Activated T-cell treated with anti-CD3 and anti-CD28 coated beads, Interleukin-2, amount 50 U/mL, for 72 hours (primary cell): ENCODE data around the gene COL5A1. TPM values are rescaled to one million over a fixed set of nuclear protein-coding genes. Genes with fewer than 3 reads are reported as not detected.
"Not testable (repeated sequence)": the region's sequence is repeated elsewhere in the genome, so short reads cannot be mapped to it uniquely, and the experiment has no call there.

Source experiments
- ATAC-seq, 2 donors: fragments of 150-1000 bp; cut with Tn5 transposase; replicated peaks in 1 of 2; 2 replicates each; pipeline ENCODE4 v1.10.0; 2021; ENCODE audit warnings: moderate library complexity in 2 of 2, mild to moderate bottlenecking in 1 of 2
- DNase-seq, 2 donors: peaks; one replicate each; pipeline ENCODE4 v3.0.0; 2021 to 2022; ENCODE audit warnings: mixed read lengths in 1 of 2
- H3K27ac Mint-ChIP-seq: one replicate; pipeline ENCODE4 v1.8.0; 2022; ENCODE audit warnings: mild to moderate bottlenecking, moderate library complexity, mixed read lengths
- H3K27me3 Mint-ChIP-seq: one replicate; pipeline ENCODE4 v1.8.0; 2022; ENCODE audit warnings: low read depth, mixed read lengths
- H3K36me3 Mint-ChIP-seq, 2 donors: one replicate each; pipeline ENCODE4 v1.8.0; 2022; ENCODE audit warnings: mixed read lengths in 2 of 2, mild to moderate bottlenecking in 1 of 2; ENCODE audit not compliant: insufficient read depth in 2 of 2
- H3K4me1 Mint-ChIP-seq: one replicate; pipeline ENCODE4 v1.8.0; 2022; ENCODE audit warnings: low read depth, mixed read lengths
- H3K4me3 Mint-ChIP-seq, 2 donors: one replicate each; pipeline ENCODE4 v1.8.0; 2022; ENCODE audit warnings: mild to moderate bottlenecking in 2 of 2, mixed read lengths in 2 of 2, moderate library complexity in 2 of 2
- H3K9me3 Mint-ChIP-seq, 2 donors: one replicate each; pipeline ENCODE4 v1.8.0; 2022; ENCODE audit warnings: mixed read lengths in 2 of 2
- total RNA-seq, 2 donors: library from RNA; stranded (reverse); gene quantifications; one replicate each; pipeline ENCODE4 v1.2.3, GENCODE V29; 2022

The COL5A1 gene
- total RNA-seq, 2 donors from 2014 or later, result 0.49 TPM; not detected in 1

DNA sequence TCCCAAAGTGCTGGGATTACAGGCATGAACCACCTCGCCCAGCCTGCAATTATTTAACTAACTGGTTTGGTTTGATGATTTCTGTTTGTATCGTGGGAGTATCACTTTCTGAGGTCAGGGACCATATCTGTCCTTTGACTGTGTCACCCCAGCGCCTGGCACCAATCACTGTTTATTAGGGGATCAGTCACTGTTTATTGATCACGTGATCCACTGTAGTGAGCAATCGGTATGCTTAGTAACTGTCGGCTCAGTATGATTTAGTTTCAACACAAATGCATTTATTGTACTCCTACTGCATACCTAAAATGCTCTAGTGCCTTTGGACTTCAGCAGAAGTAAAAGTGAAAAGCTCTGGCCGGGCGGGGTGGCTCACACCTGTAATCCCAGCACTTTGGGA lies 54.8 kb downstream of the COL5A1 start:
- H3K27ac Mint-ChIP-seq, result no peak overlapping the region
- ATAC-seq (no peak), DNase-seq (no peak)
- no peaks in the 10 kb centered on the region for H3K9me3 Mint-ChIP-seq
- no peak overlapping the region for H3K4me3 Mint-ChIP-seq
- H3K27me3 Mint-ChIP-seq, result peaks cover 4% of the 10 kb centered on the region
- no peaks in the 10 kb centered on the region for H3K4me1 Mint-ChIP-seq
- no peaks in the 10 kb centered on the region for H3K36me3 Mint-ChIP-seq

- Mint-ChIP-seq H3K4me1 (no peaks in the 10 kb centered on the region), H3K9me3 (no peaks in the 10 kb centered on the region), H3K27me3 (peaks cover 4% of the 10 kb centered on the region), H3K4me3 (no peak overlapping the region), H3K27ac (no peak overlapping the region), H3K36me3 (no peaks in the 10 kb centered on the region)
- ATAC-seq, result no peak
- no peak for DNase-seq
Observed at GRCh38 chr9:134698111-134698510, 56.5 kb downstream of the COL5A1 start.

GRCh38 chr9:134698587-134699342 lies 57.2 kb downstream of the COL5A1 start:
- ATAC-seq, result peak; percentile 45 to 64
- Mint-ChIP-seq H3K4me3 (no peak overlapping the region), H3K27ac (no peak overlapping the region), H3K27me3 (peaks cover 4% of the 10 kb centered on the region), H3K9me3 (no peaks in the 10 kb centered on the region), H3K4me1 (no peaks in the 10 kb centered on the region), H3K36me3 (no peaks in the 10 kb centered on the region)
- DNase-seq, result peak; percentile 61 to 73

- ATAC-seq, result no peak
- no peaks in the 10 kb centered on the region for H3K4me1 Mint-ChIP-seq
- DNase-seq, result no peak
- no peaks in the 10 kb centered on the region for H3K36me3 Mint-ChIP-seq
- peaks cover 4% of the 10 kb centered on the region for H3K27me3 Mint-ChIP-seq
- no peaks in the 10 kb centered on the region for H3K9me3 Mint-ChIP-seq
- H3K27ac Mint-ChIP-seq, result no peak overlapping the region
- no peak overlapping the region for H3K4me3 Mint-ChIP-seq
Observed at GRCh38 chr9:134699343-134699740, 57.7 kb downstream of the COL5A1 start.

- Mint-ChIP-seq H3K9me3 (no peaks in the 10 kb centered on the region), H3K27me3 (peaks cover 4% of the 10 kb centered on the region), H3K27ac (no peak overlapping the region), H3K36me3 (no peaks in the 10 kb centered on the region), H3K4me3 (no peak overlapping the region), H3K4me1 (no peaks in the 10 kb centered on the region)
- no peak for ATAC-seq
- DNase-seq, result no peak
Observed at GRCh38 chr9:134700636-134701350, 59.2 kb downstream of the COL5A1 start.

DNA sequence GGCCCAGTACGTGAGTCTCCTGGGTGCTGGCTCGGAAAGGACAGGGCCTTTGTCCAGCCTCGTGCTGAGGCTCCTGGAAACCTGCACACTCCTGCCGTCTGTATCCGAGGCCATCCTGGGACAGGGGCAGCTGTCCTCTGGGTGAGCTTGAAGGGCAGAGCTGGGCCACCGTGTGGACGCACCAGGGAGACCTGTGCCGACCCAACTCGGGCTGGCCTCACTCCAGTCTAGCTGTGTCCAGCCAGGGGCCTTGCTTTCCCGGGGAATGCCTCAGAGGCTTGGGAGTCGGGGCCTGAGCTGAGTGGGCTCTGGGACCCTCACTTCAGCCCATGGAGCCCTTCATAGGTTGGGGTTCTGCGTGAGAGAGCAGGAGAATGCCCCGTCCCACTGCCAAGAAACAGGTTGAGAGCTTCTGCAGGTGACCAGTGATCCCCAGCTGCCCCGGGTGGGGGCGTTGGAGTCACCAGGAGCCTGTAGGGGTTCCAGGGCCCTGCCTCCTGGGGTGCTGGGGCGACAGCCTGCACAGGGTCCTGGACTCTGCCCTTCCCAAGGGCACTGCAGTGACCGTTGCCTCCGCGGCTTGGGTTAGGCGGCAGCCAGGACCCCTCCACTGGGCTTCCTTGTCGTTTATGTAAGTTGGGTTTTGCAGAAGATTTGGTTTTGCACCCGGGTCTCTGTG lies 60.1 kb downstream of the COL5A1 start:
- no peaks in the 10 kb centered on the region for H3K36me3 Mint-ChIP-seq

GRCh38 chr9:134702291-134702690 lies 60.7 kb downstream of the COL5A1 start:
- Mint-ChIP-seq H3K36me3 (no peaks in the 10 kb centered on the region), H3K9me3 (no peaks in the 10 kb centered on the region), H3K4me3 (no peak overlapping the region), H3K27me3 (peaks cover 4% of the 10 kb centered on the region), H3K27ac (no peak overlapping the region), H3K4me1 (no peaks in the 10 kb centered on the region)
- DNase-seq (no peak), ATAC-seq (no peak)

More for the DNA sequence above, 60.1 kb downstream of the COL5A1 start:
- Mint-ChIP-seq H3K4me1 (no peaks in the 10 kb centered on the region), H3K9me3 (no peaks in the 10 kb centered on the region), H3K27me3 (peaks cover 4% of the 10 kb centered on the region), H3K4me3 (no peak overlapping the region), H3K27ac (no peak overlapping the region)
- DNase-seq (no peak), ATAC-seq (no peak)

GRCh38 chr9:134703730-134704114 lies 62.1 kb downstream of the COL5A1 start:
- DNase-seq, H3K4me1 Mint-ChIP-seq, H3K27me3 Mint-ChIP-seq, H3K9me3 Mint-ChIP-seq, ATAC-seq, H3K4me3 Mint-ChIP-seq, H3K36me3 Mint-ChIP-seq, H3K27ac Mint-ChIP-seq: not testable (repeated sequence)

GRCh38 chr9:134704498-134704897 lies 62.9 kb downstream of the COL5A1 start:
- no peak for ATAC-seq
- no peak for DNase-seq
- H3K36me3 Mint-ChIP-seq, result no peaks in the 10 kb centered on the region
- no peaks in the 10 kb centered on the region for H3K4me1 Mint-ChIP-seq
- no peak overlapping the region for H3K27ac Mint-ChIP-seq
- H3K4me3 Mint-ChIP-seq, result no peak overlapping the region
- H3K9me3 Mint-ChIP-seq, result no peaks in the 10 kb centered on the region
- H3K27me3 Mint-ChIP-seq, result peaks cover 4% of the 10 kb centered on the region

DNA sequence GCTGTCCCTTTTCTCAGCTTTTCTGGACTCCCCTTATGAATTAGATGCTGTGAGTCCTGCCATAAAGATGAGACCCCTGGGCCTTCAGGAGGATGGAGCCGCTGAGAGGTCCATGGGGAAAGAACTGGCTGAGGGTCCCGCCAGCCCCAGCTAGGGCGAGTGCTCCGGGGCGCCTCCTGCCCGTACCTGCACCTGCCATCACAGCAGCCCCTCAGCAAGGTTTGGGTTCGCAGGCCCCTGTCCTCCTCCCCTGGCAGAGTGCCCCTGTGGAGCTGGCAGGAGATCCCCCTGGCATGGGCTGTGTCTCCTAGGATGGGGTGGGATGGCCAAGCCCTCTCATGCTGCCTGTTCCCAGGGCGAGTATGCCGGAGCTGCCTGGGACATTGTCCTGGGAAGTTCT lies 64.2 kb downstream of the COL5A1 start:
- ATAC-seq, result no peak
- H3K36me3 Mint-ChIP-seq, result no peaks in the 10 kb centered on the region
- H3K9me3 Mint-ChIP-seq, result no peaks in the 10 kb centered on the region
- no peaks in the 10 kb centered on the region for H3K27me3 Mint-ChIP-seq
- no peak for DNase-seq
- no peaks in the 10 kb centered on the region for H3K4me1 Mint-ChIP-seq
- no peak overlapping the region for H3K27ac Mint-ChIP-seq
- no peak overlapping the region for H3K4me3 Mint-ChIP-seq

GRCh38 chr9:134706522-134706921 lies 64.9 kb downstream of the COL5A1 start:
- Mint-ChIP-seq H3K27me3 (no peaks in the 10 kb centered on the region), H3K27ac (no peak overlapping the region), H3K4me1 (no peaks in the 10 kb centered on the region), H3K9me3 (no peaks in the 10 kb centered on the region), H3K36me3 (no peaks in the 10 kb centered on the region), H3K4me3 (no peak overlapping the region)
- DNase-seq (no peak), ATAC-seq (no peak)

DNA sequence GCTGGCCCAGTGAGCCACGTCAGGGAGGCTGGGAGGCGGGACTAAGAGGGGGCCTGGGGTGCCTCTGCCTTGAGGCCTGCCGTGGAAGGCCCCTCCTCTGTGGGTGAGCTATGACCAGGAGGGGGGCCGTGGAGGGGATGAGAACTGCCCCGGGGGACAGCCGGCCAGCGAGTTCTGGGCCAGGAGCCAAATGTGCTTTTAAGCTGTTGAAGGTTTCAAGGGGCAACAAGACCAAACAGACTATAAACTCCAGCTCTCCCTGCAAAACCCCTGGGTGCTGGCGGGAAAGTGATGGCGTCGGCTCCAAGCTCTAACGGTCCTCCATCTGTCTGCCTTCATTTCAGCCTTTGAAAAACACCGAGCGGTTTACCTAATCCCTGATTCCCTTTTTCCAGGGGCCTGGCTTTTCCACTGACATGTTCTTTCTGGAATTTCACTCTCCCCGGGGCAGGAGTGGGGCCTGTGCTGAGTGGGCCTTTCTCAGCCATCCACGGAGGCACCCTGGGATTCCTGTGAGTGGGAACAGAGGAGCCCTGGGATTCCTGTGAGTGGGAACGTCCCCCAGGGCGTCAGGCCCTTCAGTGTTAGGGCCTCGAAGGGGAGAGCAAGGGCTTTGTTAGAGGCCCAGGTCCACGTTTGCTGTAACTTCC lies 65.6 kb downstream of the COL5A1 start:
- H3K4me1 Mint-ChIP-seq, result no peaks in the 10 kb centered on the region
- no peaks in the 10 kb centered on the region for H3K36me3 Mint-ChIP-seq
- H3K4me3 Mint-ChIP-seq, result no peak overlapping the region
- H3K27me3 Mint-ChIP-seq, result no peaks in the 10 kb centered on the region
- DNase-seq (no peak), ATAC-seq (no peak)
- H3K27ac Mint-ChIP-seq, result no peak overlapping the region
- H3K9me3 Mint-ChIP-seq, result no peaks in the 10 kb centered on the region
